Measurements from ENCODE around the gene PDE5A. TPM values are rescaled to one million over a fixed set of nuclear protein-coding genes. Genes with fewer than 3 reads are reported as not detected.

Gene PDE5A
- total RNA-seq, 1 experiment from 2014 or later: 68.1 TPM

- Histone ChIP-seq H3K36me3 (peaks cover 39% of the 10 kb centered on the region), H3K27me3 (replicated peaks) (no peaks in the 10 kb centered on the region), H3K27ac (peak overlapping the region; percentile 67), H3K9me3 (replicated peaks) (no peaks in the 10 kb centered on the region), H3K4me1 (replicated peaks) (peaks cover 25% of the 10 kb centered on the region), H3K4me3 (no peak overlapping the region)
- no peak for DNase-seq (ENCODE audit: low read depth in 1 of 2, low spot score in 2 of 2)
Observed at GRCh38 chr4:119537586-119537985, 91.0 kb downstream of the PDE5A start.

DNA sequence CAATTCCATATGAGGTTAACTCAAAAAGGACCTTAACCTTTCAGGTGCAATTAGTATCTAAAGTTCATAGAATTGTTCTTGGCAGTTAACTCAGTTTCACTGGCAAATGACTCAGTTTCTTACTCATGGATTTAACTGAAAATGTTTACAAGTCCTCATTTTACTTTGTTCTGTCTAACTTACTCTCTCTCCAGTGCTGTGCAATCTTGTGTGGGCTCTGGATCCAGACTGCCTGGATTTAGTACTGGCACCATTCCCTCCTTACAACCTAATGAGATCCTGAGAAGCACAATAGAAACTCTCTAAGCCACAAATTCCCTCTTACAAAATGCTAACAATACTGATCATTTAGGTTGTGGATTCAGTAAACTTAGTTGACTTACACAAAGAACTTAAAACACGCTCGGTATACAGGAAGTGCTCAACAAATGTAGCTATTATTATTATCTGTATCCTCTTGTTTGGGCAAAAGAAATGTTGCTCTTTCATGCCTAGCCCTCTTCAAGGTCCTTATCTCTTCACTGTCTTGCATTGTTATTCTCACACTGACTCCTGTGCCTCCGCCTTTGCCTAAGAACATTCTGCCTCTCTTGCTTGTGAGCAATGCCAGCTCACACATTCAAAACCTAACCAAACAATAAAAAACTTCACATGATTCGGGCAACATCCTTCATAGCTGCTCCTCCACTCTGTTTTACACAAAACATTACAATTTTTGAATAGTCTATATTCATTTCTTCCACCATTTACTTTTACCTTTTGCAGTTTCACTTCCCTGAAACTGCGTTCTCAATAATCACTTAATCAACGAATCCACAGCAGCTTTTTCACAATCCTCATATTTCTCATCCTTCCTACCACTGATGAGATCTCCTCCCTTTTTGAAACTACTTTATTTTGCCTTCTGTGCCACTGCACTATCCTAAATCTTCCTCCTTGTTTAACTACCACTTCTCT, 91.8 kb downstream of the PDE5A start:
- Histone ChIP-seq H3K27me3 (replicated peaks) (no peaks in the 10 kb centered on the region), H3K36me3 (peaks cover 35% of the 10 kb centered on the region), H3K9me3 (replicated peaks) (no peaks in the 10 kb centered on the region), H3K27ac (peak overlapping the region; percentile 67), H3K4me3 (no peak overlapping the region), H3K4me1 (replicated peaks) (peaks cover 25% of the 10 kb centered on the region)
- DNase-seq (ENCODE audit: low read depth in 1 of 2, low spot score in 2 of 2): peak; percentile 59 to 85

DNA sequence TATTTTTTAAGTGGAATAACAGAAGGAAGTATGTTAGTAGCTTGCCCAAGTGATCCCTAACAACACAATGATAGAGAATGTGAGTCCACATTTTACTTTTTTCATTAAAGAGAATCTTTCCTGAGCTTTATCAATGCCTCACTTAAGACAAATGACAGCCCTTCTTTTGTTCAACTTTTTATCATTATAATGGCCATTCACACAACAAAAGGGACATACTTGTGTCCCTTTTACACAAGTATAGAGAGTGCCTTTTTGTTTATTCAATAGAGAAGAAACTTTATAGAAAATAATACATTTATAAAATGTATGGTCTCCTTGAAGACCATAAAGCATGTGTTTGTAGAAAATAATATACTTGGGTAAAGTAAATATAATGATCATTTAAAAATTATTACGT, 96.3 kb downstream of the PDE5A start:
- DNase-seq (ENCODE audit: low read depth in 1 of 2, low spot score in 2 of 2): no peak
- Histone ChIP-seq H3K27ac (no peak overlapping the region), H3K9me3 (replicated peaks) (no peaks in the 10 kb centered on the region), H3K27me3 (replicated peaks) (no peaks in the 10 kb centered on the region), H3K4me1 (replicated peaks) (peaks cover 27% of the 10 kb centered on the region), H3K4me3 (no peak overlapping the region), H3K36me3 (peaks cover 23% of the 10 kb centered on the region)

- DNase-seq (ENCODE audit: low read depth in 1 of 2, low spot score in 2 of 2): no peak
- Histone ChIP-seq H3K4me3 (no peak overlapping the region), H3K36me3 (peaks cover 24% of the 10 kb centered on the region)
Observed at GRCh38 chr4:119529788-119530187, 98.8 kb downstream of the PDE5A start.

DNA sequence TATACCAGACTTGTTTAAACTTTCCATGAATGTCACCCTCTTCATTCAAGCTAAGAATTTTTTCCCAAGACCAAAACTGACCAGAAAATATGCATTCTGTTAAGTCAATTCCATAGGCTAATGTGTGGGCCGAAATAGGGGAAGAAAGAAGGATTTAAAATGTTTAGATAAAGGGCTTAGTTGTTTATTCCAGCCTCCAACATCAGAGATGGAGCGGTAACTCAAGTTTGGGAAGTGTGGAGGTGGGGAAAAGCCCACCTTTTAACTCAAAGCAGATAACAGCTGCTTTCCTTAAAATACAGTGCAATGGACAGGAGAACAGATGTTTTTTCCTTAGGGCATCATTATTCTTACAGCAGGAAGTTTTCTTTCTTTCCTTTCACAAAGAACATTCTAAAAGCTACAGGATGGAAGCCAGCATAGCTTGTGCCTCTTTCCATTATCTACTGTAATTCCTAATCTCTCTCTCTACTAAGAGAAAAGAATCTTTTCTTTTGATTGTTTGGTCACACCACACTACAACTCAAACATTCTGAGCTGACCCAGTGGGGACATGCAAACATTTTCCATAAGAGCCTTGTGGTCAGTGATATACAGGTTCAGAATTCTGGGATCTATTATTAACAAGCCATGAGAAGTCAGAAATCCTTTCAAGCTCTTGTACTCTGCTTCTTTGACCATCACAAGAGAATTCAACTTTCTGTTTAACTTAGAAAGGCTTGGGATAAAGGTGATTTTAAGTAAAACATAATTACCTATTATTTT, 101.6 kb downstream of the PDE5A start:
- Histone ChIP-seq H3K4me1 (replicated peaks) (peaks cover 58% of the 10 kb centered on the region), H3K27me3 (replicated peaks) (no peaks in the 10 kb centered on the region), H3K36me3 (peaks cover 43% of the 10 kb centered on the region), H3K4me3 (no peak overlapping the region), H3K27ac (peak overlapping the region; percentile 98), H3K9me3 (replicated peaks) (no peaks in the 10 kb centered on the region)
- DNase-seq (ENCODE audit: low read depth in 1 of 2, low spot score in 2 of 2): peak in 1 of 2 experiments; percentile 41

More at GRCh38 chr4:119529788-119530187, 98.8 kb downstream of the PDE5A start:
- H3K27me3 ChIP-seq (replicated peaks): no peaks in the 10 kb centered on the region
- no peaks in the 10 kb centered on the region for H3K9me3 ChIP-seq (replicated peaks)
- no peak overlapping the region for H3K27ac ChIP-seq
- H3K4me1 ChIP-seq (replicated peaks): peaks cover 40% of the 10 kb centered on the region

GRCh38 chr4:119525771-119526712, 102.6 kb downstream of the PDE5A start:
- Histone ChIP-seq H3K27ac (peak overlapping the region; percentile 98), H3K4me1 (replicated peaks) (peaks cover 58% of the 10 kb centered on the region), H3K27me3 (replicated peaks) (no peaks in the 10 kb centered on the region), H3K9me3 (replicated peaks) (no peaks in the 10 kb centered on the region), H3K4me3 (no peak overlapping the region), H3K36me3 (peaks cover 45% of the 10 kb centered on the region)
- peak in 1 of 2 experiments; percentile 18 for DNase-seq (ENCODE audit: low read depth in 1 of 2, low spot score in 2 of 2)

DNA sequence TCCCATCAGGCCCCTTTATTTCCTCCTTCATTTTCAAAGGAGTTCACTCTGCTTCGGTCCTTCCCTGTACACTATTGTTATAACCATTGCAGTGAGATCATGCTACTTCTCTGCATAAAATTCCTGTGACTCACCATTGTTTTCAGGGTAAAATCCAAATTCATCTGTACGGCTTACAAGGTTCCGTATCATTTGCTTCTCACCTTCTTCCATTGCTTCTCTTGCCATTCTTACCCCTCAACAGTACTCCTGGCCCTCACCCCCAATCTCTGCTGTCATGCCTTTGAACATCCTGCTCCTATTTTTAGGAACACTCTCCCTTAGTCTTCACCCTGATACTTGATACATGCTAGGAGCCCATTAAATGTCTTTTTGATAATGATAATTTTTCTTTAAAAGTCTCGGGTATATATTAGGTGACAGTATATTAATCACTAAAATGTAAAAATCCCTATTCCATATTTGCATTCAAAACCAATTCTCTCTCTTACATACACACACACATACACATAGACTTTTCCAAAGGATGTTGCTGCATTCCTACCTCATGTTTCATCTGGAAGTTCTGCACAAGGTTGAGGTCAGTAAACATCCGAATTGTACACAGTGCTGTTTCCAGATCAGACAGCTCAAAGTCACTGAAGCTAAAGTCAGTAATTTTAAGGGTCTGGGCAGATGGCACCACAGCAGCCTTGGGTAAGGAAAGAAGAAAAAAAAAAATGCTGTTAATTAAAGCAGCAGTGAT, 103.4 kb downstream of the PDE5A start:
- DNase-seq (ENCODE audit: low read depth in 1 of 2, low spot score in 2 of 2): peak; percentile 58 to 77
- Histone ChIP-seq H3K36me3 (peaks cover 50% of the 10 kb centered on the region), H3K27ac (peak overlapping the region; percentile 98), H3K4me3 (no peak overlapping the region), H3K27me3 (replicated peaks) (no peaks in the 10 kb centered on the region), H3K4me1 (replicated peaks) (peaks cover 58% of the 10 kb centered on the region), H3K9me3 (replicated peaks) (no peaks in the 10 kb centered on the region)

DNA sequence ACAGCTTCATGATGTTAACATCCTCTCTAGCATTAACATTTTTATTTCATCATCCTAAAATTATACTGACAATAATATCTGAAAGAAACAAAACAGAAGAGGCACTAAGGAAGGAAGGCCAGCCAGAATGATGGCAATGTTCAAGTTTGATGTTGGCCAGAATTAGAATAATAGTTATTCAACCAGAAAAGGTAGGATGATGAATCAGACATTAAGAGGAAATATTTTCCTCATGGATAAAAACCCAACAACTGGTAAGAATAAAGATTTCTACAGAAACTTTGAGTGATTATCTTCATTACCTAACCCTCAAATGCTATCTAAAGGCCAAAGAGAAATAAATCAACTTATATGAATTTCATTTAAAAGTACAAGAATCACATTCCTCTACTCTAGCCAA, 105.2 kb downstream of the PDE5A start:
- no peak overlapping the region for H3K4me3 ChIP-seq
- H3K4me1 ChIP-seq (replicated peaks): peaks cover 68% of the 10 kb centered on the region
- DNase-seq (ENCODE audit: low read depth in 1 of 2, low spot score in 2 of 2): no peak
- H3K27ac ChIP-seq: no peak overlapping the region
- no peaks in the 10 kb centered on the region for H3K9me3 ChIP-seq (replicated peaks)
- H3K36me3 ChIP-seq: peaks cover 52% of the 10 kb centered on the region
- H3K27me3 ChIP-seq (replicated peaks): no peaks in the 10 kb centered on the region

- no peak for DNase-seq (ENCODE audit: low read depth in 1 of 2, low spot score in 2 of 2)
- Histone ChIP-seq H3K4me3 (no peak overlapping the region), H3K27me3 (replicated peaks) (no peaks in the 10 kb centered on the region), H3K36me3 (peaks cover 61% of the 10 kb centered on the region), H3K27ac (no peak overlapping the region), H3K4me1 (replicated peaks) (peaks cover 63% of the 10 kb centered on the region), H3K9me3 (replicated peaks) (no peaks in the 10 kb centered on the region)
Observed at GRCh38 chr4:119521268-119521667, 107.3 kb downstream of the PDE5A start.

- peak overlapping the region; percentile 78 for H3K27ac ChIP-seq
- peaks cover 40% of the 10 kb centered on the region for H3K4me1 ChIP-seq (replicated peaks)
- H3K9me3 ChIP-seq (replicated peaks): no peaks in the 10 kb centered on the region
- DNase-seq (ENCODE audit: low read depth in 1 of 2, low spot score in 2 of 2): no peak
- no peak overlapping the region for H3K4me3 ChIP-seq
- peaks cover 70% of the 10 kb centered on the region for H3K36me3 ChIP-seq
- H3K27me3 ChIP-seq (replicated peaks): no peaks in the 10 kb centered on the region
Observed at GRCh38 chr4:119518915-119519410, 109.6 kb downstream of the PDE5A start.

DNA sequence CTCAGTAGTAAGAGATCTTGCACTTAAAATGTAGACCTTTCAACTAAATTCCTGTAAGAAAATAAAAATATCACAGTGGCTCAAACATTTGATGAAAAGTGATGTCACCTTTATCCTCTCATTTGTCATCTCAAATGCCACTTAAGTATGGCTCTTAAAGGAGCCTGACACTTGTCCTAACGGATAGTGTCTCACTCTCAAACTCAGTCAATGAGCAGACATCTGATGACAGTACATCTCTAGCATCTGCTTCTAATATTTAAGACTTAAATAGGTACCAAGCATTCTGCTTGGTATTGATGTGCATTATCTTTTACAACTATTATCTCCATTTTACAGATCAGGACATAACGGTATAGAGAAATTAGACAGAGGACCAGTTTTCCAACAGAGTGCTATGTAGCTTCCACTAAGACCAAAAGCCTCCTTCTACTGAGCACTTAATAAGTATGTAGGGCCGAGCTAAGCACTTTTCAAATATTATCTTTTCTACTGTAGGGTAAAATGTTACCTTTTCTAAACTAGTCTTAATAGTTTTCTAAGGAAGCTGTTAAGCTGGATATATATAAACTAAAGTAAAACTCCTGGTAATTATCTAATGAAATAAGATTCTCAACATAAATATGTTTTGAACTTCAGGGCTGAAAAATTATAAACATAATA, 110.2 kb downstream of the PDE5A start:
- Histone ChIP-seq H3K4me3 (no peak overlapping the region), H3K4me1 (replicated peaks) (peaks cover 36% of the 10 kb centered on the region), H3K27ac (peak overlapping the region; percentile 78), H3K27me3 (replicated peaks) (no peaks in the 10 kb centered on the region), H3K9me3 (replicated peaks) (no peaks in the 10 kb centered on the region), H3K36me3 (peaks cover 70% of the 10 kb centered on the region)
- DNase-seq (ENCODE audit: low read depth in 1 of 2, low spot score in 2 of 2): no peak
